WTC11 (cell line): ENCODE results near the gene DSTN. TPM values are rescaled to one million over a fixed set of nuclear protein-coding genes. Genes with fewer than 3 reads are reported as not detected.

Experiments used
- ATAC-seq: fragments of 200-7000 bp; cut with Tn5 transposase; 2 replicates; pipeline ENCODE4 v1.10.0; 2021; ENCODE audit warnings: mild to moderate bottlenecking, moderate library complexity
- CTCF ChIA-PET: fragments of 300-600 bp; sonication (Branson Sonifier 250); formaldehyde crosslinking; loops from one replicate; lab custom pipeline; 2021; ENCODE audit warnings: antibody characterized with exemption; lab: Charles Lee
- POLR2A ChIA-PET: fragments of 350-600 bp; sonication (Branson Sonifier 250); formaldehyde crosslinking; loops from one replicate; lab custom pipeline; 2021; ENCODE audit warnings: antibody characterized with exemption; lab: Charles Lee
- DNase-seq: peaks from one replicate; pipeline ENCODE4 v3.0.0; 2021; ENCODE audit warnings: low spot score
- H3K27ac Mint-ChIP-seq: 2 replicates; pipeline ENCODE4 v1.8.0; 2021; ENCODE audit warnings: mixed read lengths
- H3K27me3 Mint-ChIP-seq: 2 replicates; pipeline ENCODE4 v1.8.0; 2021; ENCODE audit warnings: low read depth, mild to moderate bottlenecking, moderate library complexity, mixed read lengths
- H3K36me3 Mint-ChIP-seq: 2 replicates; pipeline ENCODE4 v1.8.0; 2021; ENCODE audit warnings: mixed read lengths
- H3K4me1 Mint-ChIP-seq: 2 replicates; pipeline ENCODE4 v1.8.0; 2022; ENCODE audit warnings: mixed read lengths
- H3K4me3 Mint-ChIP-seq: 2 replicates; pipeline ENCODE4 v1.8.0; 2021; ENCODE audit warnings: mild to moderate bottlenecking, moderate library complexity, mixed read lengths
- H3K9me3 Mint-ChIP-seq: 2 replicates; pipeline ENCODE4 v1.8.0; 2021; ENCODE audit warnings: mixed read lengths
- ARID4B ChIP-seq: sonication (generic); formaldehyde crosslinking; IDR thresholded peaks from 2 replicates; pipeline ENCODE4 v1.8.0; 2023; ENCODE audit warnings: missing genetic modification reagents, mild to moderate bottlenecking, borderline replicate concordance
- ATF1 ChIP-seq: sonication (generic); formaldehyde crosslinking; IDR thresholded peaks from 2 replicates; pipeline ENCODE4 v1.8.1; 2023; ENCODE audit warnings: mild to moderate bottlenecking, moderate library complexity, missing genetic modification reagents
- ATF2 ChIP-seq: sonication (generic); formaldehyde crosslinking; IDR thresholded peaks from 2 replicates; pipeline ENCODE4 v1.8.1; 2022; ENCODE audit warnings: low read depth, missing genetic modification reagents, borderline replicate concordance
- ATF6 ChIP-seq: sonication (generic); formaldehyde crosslinking; IDR thresholded peaks from 2 replicates; pipeline ENCODE4 v1.8.1; 2023; ENCODE audit warnings: mild to moderate bottlenecking, missing genetic modification reagents
- GABPB1 ChIP-seq: sonication (generic); formaldehyde crosslinking; IDR thresholded peaks from 2 replicates; pipeline ENCODE4 v1.8.1; 2023; ENCODE audit warnings: mild to moderate bottlenecking, missing genetic modification reagents
- MAX ChIP-seq: sonication (generic); formaldehyde crosslinking; IDR thresholded peaks from 2 replicates; pipeline ENCODE4 v1.8.0; 2022; ENCODE audit warnings: mild to moderate bottlenecking, missing genetic modification reagents
- NR1H2 ChIP-seq: sonication (generic); formaldehyde crosslinking; IDR thresholded peaks from 2 replicates; pipeline ENCODE4 v1.9.0; 2021; ENCODE audit warnings: mild to moderate bottlenecking, moderate library complexity, missing genetic modification reagents
- SOX15 ChIP-seq: fragments of 250-450 bp; sonication (Bioruptor Pico); IDR thresholded peaks from 2 replicates; pipeline ENCODE4 v1.9.0; 2021; ENCODE audit warnings: mild to moderate bottlenecking
- ZBTB21 ChIP-seq: sonication (generic); formaldehyde crosslinking; IDR thresholded peaks from 2 replicates; pipeline ENCODE4 v1.8.1; 2023; ENCODE audit warnings: mild to moderate bottlenecking, missing genetic modification reagents, borderline replicate concordance
- ZNF138 ChIP-seq: sonication (generic); formaldehyde crosslinking; conservative IDR thresholded peaks from 2 replicates; pipeline ENCODE4 v1.8.1; 2022; ENCODE audit warnings: mild to moderate bottlenecking, moderate library complexity, missing genetic modification reagents
- ZNF219 ChIP-seq: sonication (generic); formaldehyde crosslinking; IDR thresholded peaks from 2 replicates; pipeline ENCODE4 v1.8.0; 2023; ENCODE audit warnings: missing genetic modification reagents, mild to moderate bottlenecking, borderline replicate concordance
- ZNF232 ChIP-seq: sonication (generic); formaldehyde crosslinking; IDR thresholded peaks from 2 replicates; pipeline ENCODE4 v1.8.0; 2022; ENCODE audit warnings: mild to moderate bottlenecking, missing genetic modification reagents
- ZNF263 ChIP-seq: sonication (generic); formaldehyde crosslinking; IDR thresholded peaks from 2 replicates; pipeline ENCODE4 v1.8.1; 2022; ENCODE audit warnings: low read depth, mild to moderate bottlenecking, moderate library complexity, missing genetic modification reagents
- ZNF532 ChIP-seq: fragments of 250-450 bp; sonication (Bioruptor Pico); IDR thresholded peaks from 2 replicates; pipeline ENCODE4 v1.9.0; 2021; ENCODE audit warnings: mild to moderate bottlenecking, borderline replicate concordance
- ZSCAN18 ChIP-seq: fragments of 250-450 bp; sonication (Bioruptor Pico); IDR thresholded peaks from 2 replicates; pipeline ENCODE4 v2.1.2; 2022; ENCODE audit warnings: mild to moderate bottlenecking, moderate library complexity
- total RNA-seq: library from RNA; stranded (reverse); gene quantifications from 3 replicates; pipeline ENCODE4 v1.2.3, GENCODE V29; 2021

Gene DSTN
- total RNA-seq, 1 experiment from 2014 or later, result 153 TPM

GRCh38 chr20:17566345-17566744 is 3.5 kb upstream of the DSTN start:
- Mint-ChIP-seq H3K4me3 (no peak overlapping the region), H3K27me3 (no peaks in the 10 kb centered on the region), H3K27ac (no peak overlapping the region), H3K9me3 (peaks cover 4% of the 10 kb centered on the region; the same call in 1 of the 2 replicates), H3K4me1 (peaks cover 18% of the 10 kb centered on the region), H3K36me3 (0 out of 2 replicates have a peak, but pooled peaks cover 2% of the 10 kb centered on the region)
- TF ChIP-seq ATF2 (CRISPR knock-in tag) (no peak), ATF6 (CRISPR knock-in tag) (no peak), MAX (no peak), ZNF532 (CRISPR knock-in tag) (no peak), ZBTB21 (CRISPR knock-in tag) (no peak), ATF1 (CRISPR knock-in tag) (no peak), NR1H2 (CRISPR knock-in tag) (no peak), ZNF232 (CRISPR knock-in tag) (no peak), ZNF138 (no peak), SOX15 (no peak), ZNF219 (CRISPR knock-in tag) (no peak), GABPB1 (CRISPR knock-in tag) (no peak), ZNF263 (no peak), ARID4B (CRISPR knock-in tag) (no peak), ZSCAN18 (CRISPR knock-in tag) (no peak)
- ATAC-seq (no peak), DNase-seq (no peak)
- POLR2A ChIA-PET, result no interaction called here
- CTCF ChIA-PET, result no interaction called here
